ENCODE measurements around the gene MYO7B.

MYO7B gene

DNA sequence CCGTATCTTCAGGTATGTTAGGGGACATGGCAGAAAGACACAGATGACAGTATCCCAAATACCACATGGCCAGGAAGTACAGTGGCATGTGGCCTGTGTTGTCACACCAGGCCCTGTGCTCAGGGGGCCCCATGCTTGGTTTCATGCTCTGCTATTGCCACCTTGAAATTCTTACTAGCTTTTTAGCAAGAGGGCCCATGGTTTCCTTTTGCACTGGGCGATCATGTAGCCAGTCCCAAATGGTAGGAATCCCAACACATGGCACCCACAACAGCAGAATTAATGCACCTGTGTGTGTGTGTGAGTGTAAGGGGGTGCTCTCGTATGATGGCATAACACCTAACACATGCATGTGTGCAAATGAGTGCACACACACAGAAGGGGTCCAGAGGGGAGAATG is 39.2 kb downstream of the MYO7B start:
- no peak for DNase-seq (ENCODE audit: low read depth)

DNA sequence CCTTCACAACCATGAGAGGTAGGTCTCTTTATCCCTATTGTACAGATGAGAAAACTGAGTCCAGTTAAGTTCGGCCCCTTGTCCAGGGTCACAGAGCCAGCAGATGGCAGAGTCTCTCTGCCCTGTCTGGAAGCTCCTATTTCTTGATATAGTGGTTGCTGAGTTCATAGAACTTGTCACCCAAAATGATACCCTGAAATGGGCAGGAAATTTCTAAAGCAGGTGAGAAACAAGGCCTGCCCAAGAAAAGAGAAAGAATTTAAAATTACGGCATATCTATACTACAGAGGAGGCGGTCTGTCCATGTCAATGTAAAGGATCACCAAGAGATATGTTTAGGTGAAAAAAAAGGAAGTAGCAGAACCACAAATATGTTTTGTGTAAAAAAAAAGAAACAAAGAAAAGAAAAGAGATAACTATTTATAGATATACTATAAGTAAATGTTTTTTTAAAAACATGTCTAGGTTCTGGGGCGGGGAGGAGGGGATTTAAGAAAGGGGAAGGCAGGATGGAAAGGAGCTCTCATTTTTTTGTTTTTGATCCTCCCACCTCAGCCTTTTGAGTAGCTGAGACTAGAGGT is 39.8 kb downstream of the MYO7B start:
- no peak for DNase-seq (ENCODE audit: low read depth)

DNA sequence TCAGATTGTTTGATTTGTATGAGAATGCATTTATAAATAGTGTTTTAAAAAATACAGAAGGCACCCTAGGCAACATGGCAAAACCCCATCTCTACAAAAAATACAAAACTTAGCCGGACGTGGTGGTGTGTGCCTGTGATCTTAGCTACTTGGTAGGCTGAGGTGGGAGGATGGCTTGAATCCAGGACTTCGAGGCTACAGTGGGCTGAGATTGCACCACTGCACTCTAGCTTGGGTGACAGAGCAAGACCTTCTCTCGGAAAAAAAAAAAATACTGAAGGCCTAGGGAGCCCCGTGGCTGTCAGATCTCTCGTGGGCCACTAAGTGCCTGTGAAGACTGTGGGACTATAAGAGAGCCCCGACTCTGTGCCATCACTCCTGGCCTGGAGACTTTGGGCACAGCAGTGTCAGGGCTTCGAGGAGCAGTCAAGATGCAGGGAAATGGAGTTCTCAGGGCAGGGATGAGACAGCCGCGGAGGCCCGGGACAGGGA is 40.5 kb downstream of the MYO7B start:
- DNase-seq (ENCODE audit: low read depth) = no peak

DNA sequence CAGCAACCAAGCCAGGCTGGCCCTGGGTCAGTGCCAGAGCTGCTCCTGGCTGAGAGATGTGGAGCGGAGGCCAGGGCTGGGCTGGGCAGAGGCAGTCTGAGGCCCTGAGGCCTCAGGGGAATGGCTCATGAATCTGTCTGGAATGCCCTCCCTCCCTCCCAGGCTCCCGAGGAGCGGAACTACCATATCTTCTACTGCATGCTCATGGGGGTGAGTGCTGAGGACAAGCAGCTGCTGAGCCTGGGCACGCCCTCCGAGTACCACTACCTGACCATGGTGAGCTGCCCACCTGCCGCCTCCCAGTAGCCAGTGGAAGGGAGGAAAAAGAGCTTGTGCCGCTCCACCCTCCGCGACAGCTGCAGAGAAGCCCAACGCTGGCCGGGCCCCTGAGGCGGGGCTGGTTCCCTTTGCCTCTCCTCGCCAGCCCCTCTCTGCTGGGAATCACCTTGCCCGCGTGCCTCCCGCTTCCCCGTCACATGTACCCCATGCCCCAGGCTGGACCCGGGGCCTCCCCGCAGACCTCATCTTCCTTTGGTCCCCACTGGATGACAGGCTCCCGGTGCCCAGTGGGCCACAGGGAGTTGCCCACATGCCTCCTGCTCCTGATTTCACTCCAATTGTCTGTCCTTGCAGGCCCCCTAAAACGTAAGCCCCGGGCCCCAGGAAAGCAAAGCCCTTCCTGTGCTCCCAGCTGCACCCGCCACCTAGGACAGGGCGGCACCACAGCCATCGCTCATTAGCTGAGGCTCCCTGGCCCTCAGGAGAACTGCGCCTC is 41.1 kb downstream of the MYO7B start:
- no peak for DNase-seq (ENCODE audit: low read depth)

DNA sequence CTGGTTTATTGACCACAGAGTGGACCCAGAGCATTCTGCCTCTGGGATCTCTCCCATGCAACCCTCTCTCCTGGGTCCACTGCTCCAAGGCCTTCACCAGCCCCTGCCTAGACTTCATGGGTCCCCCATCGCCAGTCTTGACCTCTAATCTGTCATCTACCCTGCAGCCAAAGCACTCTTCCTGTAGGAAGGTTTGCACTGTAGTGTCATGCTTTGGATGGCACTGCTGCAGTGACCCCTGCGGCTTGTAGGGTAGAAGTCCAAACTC is 41.7 kb downstream of the MYO7B start:
- no peak for DNase-seq (ENCODE audit: low read depth)

DNA sequence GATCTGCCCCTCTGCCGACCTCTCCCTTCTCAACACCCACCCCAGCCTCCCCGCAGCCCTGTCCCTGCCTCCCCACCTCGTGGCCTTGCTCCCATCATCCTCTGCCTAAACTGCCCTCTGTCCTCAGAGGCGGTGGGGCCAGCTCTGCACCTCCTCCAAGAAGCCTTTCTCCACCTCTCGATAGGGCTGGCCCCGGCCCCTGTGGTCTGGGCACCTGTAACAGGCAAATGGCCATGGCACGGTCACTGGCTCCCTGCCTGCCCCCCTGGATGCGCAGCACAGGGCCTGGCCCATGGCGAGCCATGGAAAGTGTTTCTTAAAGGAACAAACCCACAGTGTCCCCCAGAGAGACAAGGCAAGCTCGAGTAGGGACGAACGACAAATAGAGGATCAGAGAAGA is 42.0 kb downstream of the MYO7B start:
- DNase-seq (ENCODE audit: low read depth) = no peak

DNA sequence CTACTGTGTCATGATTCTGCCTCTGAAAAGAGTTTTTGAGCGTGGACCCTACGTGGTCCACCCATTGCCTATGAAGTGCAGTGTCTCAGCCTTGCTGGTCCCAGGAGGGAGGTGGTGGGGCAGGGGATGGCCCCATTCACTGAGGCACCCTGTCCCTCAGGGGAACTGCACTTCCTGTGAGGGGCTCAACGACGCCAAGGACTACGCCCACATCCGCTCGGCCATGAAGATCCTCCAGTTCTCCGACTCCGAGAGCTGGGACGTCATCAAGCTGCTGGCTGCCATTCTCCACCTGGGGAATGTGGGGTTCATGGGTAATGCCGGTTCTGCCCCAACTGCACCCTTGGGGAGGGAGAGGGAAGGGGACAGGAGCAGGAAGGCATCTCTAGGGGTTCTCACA is 42.5 kb downstream of the MYO7B start:
- no peak for DNase-seq (ENCODE audit: low read depth)

DNA sequence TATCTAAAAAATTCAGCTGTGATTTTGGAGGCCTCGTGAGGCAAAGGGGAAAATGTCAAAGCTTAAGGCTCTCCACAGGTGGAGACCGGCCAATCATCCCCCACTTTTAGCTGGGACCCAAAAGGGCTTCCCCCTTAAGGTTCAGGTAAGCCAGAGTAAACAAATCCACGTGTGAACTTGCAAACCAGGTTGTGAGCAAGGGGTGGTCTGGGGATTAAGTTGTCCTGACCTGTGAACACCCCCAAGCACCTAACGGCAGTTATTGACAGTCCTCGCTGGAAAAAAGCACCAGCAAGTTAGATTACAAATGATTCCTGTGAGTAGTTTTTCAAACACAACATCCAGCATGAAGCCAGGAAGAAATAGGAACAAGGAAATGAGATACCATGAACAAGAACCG is 42.9 kb downstream of the MYO7B start:
- DNase-seq (ENCODE audit: low read depth) = no peak

DNA sequence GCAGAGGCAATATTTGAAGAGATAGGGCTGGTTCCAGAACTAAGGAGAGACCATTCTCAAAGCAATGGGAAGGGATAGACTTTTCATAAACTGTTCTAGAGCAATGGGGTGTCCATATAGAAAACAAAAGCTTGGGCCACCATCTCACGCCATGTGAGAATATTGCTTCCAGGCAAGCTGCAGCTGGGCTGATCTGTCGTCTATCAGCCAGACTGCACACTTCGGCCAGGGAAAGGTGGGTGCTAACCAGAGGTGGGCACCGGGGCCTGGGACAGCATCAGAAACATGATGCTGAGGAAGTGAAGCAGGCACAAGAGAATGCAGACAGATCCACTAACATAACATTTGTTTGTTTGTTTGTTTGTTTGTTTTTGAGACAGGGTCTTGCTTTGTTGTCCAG is 43.7 kb downstream of the MYO7B start:
- no peak for DNase-seq (ENCODE audit: low read depth)

DNA sequence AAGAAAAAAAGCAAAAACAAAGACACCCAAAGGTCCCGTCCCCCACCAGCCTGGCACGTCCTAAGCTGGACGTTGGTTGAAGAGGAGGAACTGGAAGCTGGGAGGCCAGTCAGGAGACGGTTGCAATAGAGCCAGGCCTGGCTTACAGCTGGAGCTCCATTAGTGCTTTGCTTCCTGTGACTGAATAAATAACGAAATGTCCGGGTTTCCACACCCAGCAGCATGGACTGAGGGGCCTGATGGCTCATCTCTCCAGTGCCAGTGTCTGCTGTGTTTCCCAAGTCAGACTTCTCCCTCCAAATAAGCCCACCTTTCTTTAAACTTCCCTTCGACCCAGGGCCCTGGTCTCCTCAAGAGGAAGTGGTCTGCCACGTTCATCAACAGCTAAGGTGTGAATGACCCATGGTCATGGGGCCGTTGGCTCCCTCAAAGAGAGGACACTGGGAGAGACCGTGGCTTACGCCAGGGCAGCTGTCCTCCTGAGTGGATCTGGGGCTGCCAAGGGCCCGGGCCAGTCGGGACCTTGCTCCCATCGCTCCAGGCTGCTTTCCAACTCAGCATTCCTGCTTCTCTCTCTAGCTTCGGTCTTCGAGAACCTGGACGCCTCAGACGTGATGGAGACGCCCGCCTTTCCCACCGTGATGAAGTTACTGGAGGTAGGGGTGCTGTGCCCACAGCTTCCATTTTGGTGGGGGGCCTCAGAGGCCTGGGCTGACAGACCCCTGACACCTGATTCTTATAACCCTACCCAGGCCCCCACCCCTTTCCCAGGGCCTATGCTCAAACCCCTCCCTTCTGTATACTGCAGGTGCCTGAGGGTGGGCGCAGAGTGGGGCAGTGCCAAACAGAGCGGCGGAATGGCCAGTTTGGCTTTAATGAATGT is 44.9 kb downstream of the MYO7B start:
- no peak for DNase-seq (ENCODE audit: low read depth)

DNA sequence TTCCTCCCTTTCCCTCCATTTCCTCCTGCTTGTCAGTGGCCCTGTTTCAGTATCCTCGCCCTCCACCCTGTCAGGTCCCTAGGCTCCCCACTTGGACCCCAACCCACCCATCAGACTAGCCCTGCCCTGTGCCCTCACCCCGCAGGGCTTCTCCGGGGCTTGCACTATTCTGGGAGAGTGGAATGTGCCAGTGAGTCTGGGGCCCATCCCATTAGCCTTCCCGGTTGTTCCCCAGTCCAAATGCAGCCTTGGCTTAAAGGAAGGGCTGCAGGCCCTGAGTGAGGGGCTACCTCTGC is 45.5 kb downstream of the MYO7B start:
- no peak for DNase-seq (ENCODE audit: low read depth)

DNA sequence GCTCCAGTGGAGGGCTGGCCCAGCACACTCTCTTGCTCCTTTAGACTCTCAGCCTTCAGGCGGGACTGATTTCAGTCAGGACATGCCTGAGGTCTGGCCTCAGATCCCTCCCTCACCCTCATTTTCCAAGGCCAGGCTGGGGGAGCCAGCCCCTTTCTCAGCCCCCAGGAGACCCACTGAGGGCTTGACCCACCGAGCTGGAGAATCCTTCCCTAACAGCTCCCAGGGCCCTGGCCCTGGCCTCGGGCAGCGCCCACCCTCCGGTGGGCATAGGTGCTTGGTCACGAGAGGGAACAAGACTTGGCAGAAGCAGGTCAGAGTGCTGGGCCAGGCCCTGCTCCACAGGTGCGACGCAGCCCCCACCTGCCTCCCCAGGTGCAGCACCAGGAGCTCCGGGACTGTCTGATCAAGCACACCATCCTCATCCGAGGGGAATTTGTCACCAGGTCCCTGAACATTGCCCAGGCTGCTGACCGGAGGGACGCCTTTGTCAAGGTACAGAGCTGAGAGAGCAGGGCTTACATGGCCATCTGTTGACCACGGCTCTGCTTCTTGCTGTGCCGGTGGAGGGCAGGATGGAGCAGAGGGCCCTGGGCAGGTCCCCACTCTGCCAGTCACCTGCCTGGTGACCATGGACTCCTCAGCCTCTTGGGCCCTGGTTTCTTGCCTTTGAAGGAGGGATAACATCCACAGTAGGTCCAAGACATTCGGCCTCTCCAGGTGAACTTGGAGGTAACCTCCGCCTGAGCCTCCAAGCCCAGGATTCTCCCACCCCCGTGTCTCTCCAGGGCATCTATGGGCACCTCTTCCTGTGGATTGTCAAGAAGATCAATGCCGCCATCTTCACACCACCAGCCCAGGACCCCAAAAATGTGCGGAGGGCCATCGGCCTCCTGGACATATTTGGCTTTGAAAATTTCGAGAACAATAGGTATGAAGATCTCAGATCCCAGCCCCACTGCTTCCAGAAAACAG is 46.3 kb downstream of the MYO7B start:
- no peak for DNase-seq (ENCODE audit: low read depth)

DNA sequence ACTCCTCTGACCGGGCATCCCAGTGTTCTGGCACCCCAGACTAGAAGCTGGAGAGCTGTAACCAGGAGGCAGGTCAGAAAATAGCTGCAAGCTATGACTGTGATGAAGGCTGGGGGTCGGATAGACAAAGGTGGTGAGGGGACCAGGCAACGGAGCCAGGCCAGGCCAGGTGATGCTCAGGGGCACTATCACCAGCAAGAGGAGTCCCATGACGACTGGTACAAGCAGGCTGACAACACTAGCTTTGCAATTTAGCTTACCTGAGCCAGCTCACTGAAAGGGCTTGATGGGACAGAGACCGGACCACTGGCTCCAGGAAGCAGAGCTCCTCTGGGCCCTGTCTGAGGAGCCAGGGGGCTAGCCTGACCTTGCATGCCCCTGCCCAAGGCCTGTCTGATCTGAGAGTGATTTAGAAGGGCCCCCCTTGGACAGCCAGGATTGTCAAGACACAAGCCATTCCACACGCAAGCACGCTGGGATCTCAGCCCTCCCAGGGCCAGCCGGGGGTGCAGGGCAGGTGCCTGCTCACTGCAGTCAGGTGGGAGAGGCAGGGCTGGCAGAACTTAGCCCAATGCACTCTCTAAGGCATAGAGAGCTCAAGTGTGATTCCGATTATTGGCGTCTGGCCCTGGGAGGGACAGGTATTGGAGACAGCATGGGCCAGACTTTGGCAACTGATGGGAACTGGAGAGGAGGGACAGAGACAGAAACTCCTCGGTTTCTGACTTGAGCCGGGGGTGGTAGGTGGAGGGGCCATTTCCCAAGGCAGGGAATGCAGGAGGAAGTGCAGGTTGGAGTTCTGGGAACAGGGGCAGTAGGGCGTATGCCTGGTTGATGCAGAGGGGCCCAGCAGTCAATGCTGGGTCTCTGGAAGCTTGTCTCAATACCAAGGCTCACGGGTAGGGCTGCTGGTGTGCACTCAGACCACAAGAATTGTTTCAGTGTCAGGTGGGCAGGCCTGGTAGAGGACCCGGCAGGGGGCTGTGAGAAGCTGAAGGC is 47.7 kb downstream of the MYO7B start:
- DNase-seq (ENCODE audit: low read depth) = no peak

DNA sequence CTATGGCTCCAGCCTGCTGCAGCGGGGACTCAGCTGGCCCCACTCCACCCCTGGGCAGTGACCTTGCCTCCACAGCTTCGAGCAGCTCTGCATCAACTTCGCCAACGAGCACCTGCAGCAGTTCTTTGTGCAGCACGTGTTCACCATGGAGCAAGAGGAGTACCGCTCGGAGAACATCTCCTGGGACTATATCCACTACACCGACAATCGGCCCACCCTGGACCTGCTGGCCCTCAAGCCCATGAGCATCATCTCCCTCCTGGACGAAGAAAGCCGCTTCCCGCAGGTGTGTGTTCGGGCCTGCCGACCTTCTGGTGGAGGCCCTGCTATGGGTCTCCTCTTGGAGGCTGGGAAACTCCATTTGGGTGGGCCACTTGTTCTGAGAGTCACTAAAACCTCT is 48.6 kb downstream of the MYO7B start:
- no peak for DNase-seq (ENCODE audit: low read depth)

DNA sequence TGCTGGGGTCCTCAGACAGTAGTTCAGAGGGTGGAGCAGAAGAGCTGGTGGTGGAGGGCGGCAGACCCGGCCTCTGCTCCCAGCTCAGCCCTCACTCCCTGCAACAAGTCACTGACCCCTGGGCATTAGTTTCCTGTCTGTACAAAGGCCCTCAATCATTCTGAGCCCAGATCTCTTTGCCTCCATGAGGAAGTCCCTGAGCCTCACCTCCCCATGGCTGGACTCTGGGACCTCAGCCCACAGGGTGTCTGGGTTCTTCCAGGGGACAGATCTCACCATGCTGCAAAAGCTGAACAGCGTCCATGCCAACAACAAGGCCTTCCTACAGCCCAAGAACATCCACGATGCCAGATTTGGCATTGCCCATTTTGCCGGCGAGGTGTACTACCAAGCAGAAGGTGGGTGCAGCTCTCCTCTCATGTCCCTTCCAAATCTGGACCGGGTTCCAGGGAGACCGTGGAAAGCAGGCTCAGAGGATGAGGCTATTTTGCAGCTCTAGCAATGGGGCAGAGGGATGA is 49.1 kb downstream of the MYO7B start:
- no peak for DNase-seq (ENCODE audit: low read depth)

DNA sequence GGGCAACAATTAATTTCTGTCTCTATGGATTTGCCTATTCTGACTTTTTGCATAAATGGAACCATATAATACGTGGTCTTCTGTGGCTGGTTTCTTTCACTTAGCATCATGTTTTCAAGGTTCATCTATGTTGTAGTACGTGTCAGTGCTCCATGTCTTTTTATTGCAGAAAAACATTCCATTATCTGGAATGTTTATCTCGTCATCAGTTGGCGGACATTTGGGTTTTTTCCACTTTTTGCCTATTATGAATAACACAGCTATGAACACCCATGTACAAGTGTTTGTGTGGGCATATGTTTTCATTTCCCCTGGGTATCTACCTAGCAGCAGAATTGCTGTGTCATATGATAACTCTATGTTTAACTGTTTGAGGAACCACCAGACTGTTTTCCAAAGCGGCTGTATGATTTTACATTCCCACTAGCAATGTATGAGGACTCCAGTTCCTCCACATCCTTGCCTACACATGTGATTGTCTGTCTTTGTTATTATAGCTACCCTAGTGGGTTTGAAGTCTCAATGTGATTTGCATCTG is 49.9 kb downstream of the MYO7B start:
- no peak for DNase-seq (ENCODE audit: low read depth)

DNA sequence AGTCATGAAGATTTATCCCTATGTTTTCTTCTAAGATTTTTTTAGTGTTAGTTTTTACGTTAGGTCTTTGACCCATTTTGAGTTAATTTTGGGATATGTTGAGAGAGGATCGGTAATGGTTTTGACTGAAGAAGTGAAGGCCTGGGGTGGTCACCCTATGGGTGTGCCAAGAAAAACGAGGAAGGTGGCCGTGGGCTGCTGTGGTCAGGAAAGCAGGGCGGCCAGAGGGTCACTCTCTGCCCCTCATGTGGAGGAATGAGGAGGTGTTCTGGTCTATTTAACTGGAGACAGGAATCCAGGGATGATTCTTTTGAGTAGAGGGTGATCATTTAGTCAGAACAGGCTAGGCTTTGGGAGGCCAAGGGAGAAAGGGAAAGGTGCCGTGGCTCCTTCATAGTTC is 50.7 kb downstream of the MYO7B start:
- DNase-seq (ENCODE audit: low read depth) = no peak

DNA sequence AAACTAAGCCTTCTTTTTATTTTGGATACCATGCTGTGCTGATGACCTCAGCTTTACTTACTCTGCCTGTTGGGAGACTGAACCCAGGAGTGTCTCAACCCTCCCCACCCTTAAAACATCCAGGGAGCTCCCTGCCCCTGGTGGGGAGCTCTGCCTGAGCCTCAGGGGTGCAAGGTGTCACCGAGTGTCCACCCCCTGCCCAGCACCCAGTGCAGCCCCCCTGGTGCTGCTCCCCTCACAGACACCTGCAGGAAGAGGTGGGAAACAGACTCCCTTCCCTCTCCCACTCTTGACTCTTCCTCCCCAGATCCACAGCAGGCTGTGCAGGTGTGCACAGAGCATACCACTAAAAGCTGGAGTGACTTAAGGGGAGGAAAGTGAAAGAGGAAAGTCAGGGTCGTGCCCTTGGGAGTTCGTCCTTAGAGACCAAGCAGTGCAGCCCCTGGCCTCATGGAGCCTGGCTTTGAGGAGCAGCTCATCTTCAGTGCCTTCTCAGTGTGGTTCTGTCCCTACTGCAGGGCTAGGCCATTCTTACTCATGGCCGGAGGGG is 51.3 kb downstream of the MYO7B start:
- DNase-seq (ENCODE audit: low read depth) = no peak

DNA sequence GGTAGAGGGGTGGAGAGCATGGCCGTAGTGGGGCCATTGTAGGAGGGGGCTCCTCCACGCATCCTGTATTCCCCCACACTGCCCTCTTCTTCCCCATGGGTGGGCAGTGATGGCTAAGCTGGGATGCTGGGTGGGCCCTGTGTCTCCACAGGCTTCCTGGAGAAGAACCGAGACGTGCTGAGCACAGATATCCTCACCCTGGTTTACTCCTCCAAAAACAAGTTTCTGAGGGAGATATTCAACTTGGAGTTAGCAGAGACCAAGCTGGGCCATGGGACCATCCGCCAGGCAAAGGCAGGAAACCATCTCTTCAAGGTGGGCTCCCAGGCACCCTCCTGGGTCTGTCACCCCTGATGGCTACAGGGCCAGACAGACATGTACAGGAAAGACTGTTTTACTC is 52.8 kb downstream of the MYO7B start:
- DNase-seq (ENCODE audit: low read depth) = no peak

DNA sequence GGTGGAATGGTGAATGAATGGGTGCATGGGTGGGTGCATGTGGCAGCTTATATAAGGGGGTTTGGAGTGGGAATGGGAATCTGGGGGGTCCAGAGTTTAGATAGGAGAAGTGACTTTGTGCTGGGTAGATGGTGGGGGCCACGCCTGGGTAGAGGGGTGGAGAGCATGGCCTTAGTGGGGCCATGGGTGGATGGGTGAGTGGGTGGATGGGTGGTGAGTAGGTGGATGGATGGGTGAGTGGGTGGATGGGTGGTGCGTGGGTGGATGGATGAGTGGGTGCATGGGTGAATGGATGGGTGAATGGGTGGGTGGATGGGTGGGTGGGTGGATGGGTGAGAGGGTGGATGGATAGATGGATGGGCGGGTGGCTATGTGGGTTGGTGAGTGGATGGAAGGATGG is 53.9 kb downstream of the MYO7B start:
- no peak for DNase-seq (ENCODE audit: low read depth)
